GM19468 (cell line): ENCODE data around the gene ACTN1.

Source experiments
- ATAC-seq: cut with Tn5 transposase; IDR thresholded peaks from one replicate; pipeline ENCODE4 v1.9.1; 2021; ENCODE audit warnings: mild to moderate bottlenecking, moderate library complexity, moderate number of reproducible peaks; ENCODE audit not compliant: unreplicated experiment; ENCODE audit errors: extremely low read depth

Gene ACTN1

DNA sequence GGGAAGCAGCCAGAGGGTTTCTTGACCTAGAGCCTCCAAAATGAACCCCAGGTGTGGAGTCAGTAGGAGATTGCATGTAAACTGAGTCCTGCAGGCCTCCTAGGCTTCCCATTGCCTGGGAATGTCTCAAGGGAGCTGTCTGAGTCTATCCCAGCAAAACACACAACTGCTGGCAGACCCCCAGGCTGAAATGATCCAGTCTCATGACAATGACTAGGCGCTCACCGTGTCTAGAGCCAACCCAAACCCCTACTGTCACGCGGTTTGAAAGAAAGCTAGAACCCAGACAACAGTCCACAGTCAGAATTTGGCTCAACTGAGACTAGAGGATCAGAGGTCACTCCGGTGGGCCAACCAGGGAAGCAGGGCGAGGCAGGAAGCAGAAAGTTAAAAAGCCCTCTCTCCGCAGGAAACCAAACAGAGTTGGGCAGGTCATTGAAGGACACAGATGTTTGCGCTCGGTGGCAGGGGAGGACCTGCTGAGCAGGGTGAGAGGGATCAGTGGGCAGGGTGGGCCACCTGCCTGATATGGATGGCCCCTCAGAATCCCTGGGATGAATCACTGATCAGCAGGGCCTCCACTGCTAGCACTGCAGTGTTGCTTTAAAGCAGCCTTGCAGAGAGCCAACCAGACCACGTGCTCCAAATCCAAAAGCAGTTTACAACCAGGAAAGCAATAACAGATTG, 23.8 kb downstream of the ACTN1 start:
- ATAC-seq = no peak

DNA sequence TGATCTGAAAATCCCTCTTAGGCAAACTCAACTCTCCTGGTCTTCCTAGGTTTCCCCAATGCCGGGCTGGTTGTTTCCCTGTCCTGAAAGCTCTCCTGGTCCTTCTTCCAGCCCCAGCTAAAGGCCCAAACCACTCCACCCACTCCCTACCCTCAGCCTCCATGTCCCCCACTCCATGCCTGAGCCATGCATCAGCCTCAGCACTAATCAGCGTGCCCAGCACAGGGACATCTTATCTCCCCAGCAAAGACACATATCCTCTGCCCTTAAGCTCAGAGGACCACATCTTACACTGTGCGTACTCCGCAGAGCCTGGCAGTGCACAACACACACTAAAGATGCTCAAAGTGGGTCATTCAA, 25.9 kb downstream of the ACTN1 start:
- no peak for ATAC-seq

DNA sequence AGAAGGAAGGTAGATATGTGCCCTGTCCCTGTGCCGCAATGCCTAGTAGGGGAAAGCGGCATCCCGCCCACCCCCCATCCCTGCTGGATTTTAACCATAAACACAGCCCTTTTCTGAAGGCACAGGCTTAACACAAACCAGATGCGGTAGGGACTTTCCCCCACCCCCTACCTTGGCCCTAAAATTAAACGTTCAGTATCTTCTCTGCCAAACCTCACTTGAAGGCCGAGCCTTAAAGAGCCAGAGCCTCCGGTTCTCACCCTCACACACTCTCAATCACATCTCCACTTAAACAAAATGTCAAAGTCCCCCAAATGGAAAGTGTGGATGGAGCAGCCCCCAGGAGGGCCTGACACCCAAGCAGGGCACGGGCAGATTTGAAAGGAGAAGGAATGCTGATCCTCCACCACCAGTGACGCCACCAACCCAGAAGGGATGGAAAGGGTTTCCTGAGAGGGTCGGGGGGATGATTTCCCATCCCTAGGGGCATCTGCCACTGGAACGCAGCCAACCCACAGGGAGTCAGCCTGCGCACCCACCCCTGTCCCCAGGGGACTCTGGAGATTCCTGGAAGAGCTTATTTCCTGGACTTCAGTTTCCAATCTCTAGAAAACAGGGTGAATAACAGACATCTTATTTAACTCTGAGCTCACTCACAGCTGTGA, 26.4 kb downstream of the ACTN1 start:
- no peak for ATAC-seq

DNA sequence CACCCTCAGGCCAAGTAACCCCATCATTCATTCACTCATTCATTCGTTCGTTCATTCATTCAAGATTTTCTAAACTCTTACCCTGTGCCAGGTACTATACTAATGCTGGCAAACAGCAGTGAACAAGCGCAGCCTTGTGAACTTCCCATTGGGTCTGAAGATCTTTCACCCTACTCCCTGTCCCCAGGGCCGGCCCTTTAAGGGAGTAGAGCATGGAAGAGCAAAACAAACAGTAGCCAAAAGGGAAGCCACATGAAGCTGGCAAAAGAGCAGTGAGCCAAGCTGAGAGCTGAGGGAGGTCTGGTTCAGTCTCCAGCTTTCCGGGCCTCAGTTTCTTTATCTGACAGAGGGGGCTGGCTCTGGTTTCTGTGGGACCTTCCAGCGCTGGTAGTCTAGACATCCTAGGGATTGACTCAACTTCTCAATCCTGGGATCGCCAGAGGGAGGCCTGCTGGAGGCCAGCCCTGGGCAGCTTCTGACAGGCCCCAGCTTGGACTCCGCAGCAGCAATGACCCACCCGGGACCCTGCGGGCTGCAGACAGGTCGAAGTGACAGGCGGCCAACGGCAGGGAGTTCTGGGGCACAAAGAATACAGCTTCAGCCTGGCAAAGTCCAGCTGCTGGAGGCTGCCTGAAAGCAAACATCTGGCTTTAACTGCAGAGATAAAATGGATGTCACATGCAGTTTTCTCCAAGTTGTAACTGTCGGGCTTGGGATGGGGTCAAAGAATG, 27.1 kb downstream of the ACTN1 start:
- no peak for ATAC-seq

DNA sequence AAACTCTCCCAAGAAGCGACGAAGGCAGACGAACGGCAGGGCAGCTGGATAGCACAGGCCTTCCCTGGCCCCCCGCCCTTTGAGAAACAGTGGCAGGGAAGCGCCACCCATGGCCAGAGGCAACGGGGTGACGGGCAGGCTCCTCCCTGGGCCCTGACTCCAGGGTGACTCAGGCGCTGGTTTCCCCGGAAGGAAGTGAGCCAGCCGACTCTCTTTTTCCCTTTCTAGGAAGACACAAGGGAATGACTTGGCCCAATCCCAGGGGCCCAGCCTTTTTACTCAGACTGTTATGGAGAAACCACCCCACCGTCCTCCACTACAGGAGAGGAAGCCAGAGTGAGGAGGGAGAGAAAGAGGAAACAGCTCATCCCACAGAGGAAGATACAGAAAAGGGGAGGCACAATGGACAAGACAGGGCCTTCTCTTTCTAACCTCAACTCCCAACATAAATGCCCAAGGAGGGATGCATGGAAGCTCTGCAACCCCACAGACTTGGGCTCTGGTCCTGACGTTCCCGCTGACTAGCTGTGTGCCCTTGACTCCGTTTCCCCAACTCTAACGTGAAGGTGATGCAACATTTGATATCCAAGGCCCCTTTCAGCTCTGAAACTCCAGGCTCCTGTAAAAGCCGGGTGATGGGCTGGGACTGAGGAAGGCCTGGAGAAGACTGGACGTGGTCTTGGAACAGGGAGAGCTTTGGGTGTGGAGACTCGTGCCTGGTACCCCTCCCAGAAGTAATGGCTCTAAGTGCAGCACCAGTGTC, 27.9 kb downstream of the ACTN1 start:
- ATAC-seq = no peak

DNA sequence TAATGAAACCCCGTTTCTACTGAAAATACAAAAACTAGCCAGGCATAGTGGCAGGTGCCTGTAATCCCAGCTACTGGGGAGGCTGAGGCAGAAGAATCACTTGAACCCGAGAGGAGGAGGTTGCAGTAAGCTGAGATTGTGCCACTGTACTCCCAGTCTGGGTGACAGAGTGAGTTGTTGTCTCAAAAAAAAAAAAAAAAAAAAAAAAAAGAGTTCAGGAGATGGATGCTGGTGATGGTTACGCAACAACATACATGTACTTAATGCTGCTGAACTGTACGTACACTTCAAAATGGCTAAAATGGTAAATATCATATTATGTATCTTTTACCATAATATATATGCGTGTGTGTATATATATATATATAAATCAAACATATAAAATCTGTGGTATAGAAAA, 29.0 kb downstream of the ACTN1 start:
- ATAC-seq = no peak

DNA sequence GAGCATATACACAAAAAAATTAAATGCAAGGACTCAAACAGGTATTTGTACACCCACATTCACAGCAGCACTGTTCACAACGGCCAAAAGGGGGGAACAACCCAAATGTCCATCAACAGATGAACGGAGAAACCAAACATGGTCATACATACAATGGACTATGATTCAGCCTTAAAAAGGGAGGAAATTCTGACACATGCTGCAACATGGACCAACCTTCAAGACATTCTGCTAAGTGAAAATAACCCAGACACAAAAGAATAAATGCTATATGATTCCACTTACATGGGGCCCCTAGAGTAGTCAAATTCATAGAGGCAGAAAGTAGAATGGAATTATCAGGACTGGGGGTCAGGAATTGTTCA, 29.5 kb downstream of the ACTN1 start:
- no peak for ATAC-seq

DNA sequence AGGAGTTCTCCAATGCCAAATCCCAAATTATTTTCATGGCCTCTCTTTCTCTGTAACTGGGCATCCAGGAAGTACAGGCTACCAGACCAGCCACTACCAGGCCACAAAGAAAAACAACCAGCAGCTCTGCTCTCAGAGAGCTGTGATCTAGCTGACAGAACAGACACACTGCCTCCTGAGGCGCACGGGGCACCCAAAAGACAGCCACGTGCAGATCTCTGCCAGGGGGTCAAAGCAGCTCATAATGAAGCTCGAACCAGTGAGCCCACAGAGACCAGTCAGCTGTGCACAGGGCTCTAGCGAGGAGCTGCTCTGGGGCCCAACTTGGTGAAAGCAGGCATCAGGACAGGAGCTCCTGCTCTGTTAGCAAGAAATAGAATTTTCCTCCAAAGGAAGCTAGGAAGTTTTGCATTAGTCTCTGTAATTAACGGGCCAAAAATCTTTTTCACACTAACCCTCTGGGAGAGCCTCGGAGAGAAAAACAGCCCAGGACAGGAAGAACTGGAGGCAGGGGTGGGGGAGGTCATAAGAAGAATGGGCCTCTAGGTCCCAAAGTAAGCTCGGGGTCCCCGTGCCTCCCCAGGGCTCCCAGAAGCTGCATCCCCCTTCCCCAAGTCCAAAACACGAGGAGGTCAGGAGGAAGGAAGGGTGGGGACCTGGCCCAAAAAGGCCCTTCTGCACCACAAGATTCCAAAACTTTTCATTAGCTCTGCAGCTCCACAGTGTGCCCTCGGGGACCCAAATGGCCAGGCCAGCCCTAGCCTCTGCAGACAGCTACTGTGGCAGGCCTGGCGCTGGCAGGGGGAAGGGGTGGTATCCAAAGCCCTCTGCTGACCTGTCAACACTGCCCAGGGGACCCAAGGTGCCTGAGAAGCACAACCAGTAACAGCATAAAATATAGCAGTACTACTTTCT, 30.2 kb downstream of the ACTN1 start:
- ATAC-seq = no peak

DNA sequence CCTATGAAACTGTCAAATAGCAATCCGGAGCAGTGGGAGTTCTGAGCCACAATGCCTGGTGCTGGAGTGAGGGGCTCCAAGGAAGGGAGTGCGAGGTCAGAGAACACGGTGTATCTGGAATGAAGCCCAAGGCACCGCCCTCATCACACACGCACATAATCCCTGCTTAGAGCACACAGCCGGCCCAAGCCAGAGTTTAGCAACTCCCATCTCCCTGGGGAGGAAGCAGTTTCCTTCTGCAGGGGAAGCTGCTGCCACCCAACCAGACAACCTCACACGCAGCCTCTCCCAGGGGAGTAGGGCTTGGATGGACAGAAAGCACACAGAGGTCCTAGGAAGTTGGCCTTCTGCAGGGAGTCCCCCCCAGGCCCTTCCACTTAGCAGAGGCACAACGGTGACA, 31.3 kb downstream of the ACTN1 start:
- no peak for ATAC-seq

DNA sequence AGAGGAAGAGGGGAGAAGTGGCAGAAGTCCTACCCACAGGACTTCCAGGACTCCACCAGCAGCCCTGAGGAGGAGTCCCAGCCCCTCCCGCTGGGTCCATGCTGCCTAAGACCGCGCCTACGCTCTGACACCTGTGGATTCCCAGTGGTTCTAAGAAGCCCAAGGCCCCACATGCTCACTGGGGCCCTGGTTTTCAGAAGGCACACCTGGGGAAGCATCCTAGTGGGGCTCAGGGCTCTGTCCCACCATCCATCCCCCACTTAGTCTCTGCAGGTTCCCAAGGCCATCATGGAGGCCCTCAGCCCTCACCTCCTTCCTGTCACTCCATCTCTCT, 32.6 kb downstream of the ACTN1 start:
- ATAC-seq = no peak

DNA sequence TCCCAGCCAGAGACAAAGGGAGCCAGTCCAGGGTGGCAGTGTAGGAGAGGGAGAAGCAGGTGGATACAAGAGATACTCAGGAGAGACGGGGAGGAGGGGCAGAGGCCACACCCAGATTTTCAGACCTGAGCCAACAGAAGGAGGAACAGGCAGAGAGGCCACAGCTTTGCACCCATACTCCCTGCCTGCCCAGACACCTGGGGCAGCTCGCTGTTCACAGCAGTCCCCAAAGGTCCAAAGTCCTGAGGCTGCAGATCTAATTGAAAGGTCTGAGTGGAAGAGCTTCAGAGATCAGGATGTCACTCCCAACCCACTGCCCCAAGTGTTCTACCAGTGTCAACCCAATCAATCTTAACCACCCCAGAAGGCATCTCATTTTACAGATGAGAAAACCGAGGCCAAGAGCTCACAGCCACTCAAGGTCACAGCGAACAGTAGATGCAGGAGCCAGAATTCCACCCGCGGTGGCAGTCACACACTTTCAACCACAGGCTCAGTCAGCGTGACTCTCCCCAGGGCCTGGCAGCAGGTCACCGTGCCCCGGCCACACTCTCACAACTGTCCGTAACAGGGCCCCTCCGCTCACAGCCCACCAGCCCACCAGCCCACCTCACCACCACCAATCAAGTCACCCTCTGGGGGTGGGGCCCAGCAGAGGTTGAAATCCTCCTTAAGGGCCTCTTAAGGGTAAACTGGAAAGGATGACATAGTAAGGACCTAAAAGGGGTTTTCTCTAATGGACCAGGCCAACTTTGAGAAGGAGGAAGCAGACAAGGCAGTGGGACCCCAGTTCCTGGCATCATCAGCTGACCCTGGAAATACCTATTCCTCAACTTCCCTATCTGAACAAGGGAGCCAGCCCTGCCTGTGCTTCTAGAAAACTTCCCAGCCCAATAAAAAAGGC, 33.3 kb downstream of the ACTN1 start:
- ATAC-seq = no peak

DNA sequence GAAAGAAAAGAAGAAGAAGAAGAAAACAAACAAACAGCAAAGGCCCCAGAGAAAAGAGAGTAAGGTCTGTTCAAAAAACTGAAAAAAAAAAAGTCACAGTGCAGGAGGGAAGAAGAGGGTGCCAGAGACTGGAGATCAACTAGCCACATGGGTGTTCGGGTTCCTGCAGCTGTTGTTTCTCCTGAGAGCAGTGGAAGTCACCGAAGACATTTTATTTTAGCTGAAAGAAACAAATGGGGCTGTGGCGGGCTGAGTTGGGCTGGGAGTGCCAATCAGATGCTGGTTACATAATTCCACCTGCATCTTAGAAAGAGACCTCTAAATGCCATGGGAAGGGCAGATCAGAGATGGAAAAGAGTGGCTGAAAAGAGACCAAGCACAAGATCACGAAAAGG, 33.9 kb downstream of the ACTN1 start:
- ATAC-seq = no peak

DNA sequence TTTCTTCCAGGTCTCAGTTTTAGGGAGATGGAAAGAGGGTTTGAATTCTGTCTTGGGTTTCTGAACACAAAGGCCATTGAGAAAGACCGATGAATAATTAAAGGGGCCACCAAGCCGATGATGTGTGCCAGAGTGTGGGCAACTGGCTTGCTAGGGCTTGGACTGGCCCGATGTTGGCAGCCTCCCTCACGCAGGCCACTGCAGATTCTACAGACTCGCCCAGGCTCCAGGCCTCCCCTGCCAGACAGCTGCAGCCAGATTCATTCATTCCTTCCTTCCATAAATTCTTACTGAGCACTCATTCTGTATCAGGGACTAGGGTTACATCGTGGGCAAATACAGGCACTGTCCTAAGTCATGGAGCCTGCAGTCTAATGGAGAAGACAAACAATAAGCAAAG, 34.9 kb downstream of the ACTN1 start:
- ATAC-seq = no peak

DNA sequence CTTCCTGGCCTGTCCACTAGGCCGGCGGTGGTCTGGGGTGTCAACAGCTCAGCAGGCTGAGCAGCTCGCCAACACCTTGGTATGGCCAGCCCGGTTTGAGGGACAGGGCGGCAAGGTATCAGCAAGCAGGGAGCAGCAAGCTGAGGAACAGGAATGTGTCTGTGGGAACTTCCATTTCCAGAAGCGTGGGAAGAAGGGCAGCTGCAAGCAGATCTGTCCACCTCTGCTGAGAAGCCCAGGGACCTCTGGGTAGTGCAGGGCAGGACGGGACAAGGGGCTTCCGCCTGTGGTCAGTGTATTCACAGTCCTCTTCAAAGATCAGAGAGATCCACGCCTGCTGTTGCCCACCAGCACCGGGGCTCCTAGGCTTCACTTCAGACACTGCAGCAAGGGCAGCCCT, 36.0 kb downstream of the ACTN1 start:
- no peak for ATAC-seq

DNA sequence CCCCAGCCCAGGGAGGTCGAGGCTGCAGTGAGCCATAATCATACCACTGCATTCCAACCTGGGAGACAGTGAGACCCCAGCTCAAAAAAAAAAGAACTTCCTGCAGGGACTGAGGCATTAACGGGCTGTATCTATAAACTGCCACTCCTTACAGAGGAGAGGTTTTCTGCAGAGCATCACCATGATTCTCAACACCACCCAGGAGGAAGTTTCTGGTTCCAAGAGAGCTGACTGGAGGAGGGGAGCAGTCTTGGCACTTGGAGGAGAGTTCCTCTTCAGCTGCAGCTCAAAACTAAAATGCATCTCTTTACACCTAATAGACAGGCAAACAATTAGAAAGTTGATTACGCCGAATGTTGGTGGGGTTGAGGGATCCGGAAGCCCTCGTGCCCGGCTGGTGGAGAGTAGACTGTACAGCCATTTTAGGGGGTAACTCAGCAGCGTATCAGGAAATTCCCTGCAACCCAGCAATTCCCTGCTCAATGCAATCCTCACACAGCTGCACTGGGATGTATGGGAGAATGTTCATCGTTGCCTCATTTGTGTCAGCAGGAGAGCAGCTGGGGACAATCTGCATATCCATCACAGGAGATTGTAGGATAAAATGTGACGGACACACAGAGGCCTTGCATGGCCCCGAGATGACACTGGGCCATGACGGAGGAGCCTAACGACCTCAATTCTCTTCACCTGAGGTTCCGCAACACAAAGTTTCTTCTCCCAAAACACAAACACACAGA, 36.6 kb downstream of the ACTN1 start:
- no peak for ATAC-seq

DNA sequence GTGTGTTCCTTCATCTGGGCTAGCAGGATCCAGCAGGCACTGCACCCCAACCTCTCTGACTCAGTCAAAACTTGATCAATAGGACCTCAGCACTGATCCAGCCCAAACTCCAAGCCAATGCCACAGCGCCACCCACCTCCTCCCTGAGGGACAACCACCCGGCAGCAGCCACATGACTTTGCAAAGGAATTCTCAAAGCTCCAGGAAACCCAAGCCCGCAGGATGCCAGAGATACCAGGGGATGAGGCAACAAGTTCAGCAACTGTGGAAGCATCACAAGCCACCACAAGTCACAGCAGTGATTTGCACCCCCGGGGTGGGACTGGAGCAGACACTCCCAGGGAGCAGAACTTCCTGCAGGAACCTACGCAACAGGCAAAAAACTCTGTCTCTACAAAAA, 37.3 kb downstream of the ACTN1 start:
- no peak for ATAC-seq

DNA sequence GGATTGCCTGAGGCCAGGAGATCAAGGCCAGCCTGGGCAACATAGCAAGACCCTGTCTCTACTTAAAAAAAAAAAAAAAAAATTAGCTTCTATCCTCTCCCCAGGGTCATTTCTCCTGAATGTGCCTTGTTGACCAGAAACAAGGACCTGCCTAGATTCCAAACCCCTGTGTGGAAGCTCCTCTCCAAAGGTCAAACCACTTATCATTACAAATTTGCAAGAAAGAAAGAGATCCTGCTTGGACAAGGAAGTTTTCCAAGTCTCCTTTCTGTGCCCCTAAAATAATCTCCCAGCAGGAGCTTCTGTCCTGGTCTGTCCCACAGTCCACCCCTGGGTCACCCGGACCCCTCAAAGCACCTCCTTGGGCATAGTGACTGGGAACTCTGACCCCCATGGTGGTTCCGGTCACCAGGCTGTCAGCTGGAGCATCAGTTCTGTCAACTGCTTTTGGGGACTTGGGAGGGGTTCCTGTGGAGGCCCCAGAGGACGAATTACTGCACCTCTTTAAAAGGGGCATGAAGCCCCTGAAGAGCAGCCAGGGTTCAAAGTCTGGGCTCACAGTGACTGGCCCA, 38.4 kb downstream of the ACTN1 start:
- no peak for ATAC-seq
